ENCODE results near the gene STT3A. TPM values are rescaled to one million over a fixed set of nuclear protein-coding genes. Genes with fewer than 3 reads are reported as not detected.

STT3A gene
- polyA plus RNA-seq, 1 donor from 2014 or later: 54.3 TPM

- TF ChIP-seq TAF1 (IDR thresholded peaks at IDR 0.05; ENCODE audit: low read depth): no peak
- TF ChIP-seq, protein P1, sequence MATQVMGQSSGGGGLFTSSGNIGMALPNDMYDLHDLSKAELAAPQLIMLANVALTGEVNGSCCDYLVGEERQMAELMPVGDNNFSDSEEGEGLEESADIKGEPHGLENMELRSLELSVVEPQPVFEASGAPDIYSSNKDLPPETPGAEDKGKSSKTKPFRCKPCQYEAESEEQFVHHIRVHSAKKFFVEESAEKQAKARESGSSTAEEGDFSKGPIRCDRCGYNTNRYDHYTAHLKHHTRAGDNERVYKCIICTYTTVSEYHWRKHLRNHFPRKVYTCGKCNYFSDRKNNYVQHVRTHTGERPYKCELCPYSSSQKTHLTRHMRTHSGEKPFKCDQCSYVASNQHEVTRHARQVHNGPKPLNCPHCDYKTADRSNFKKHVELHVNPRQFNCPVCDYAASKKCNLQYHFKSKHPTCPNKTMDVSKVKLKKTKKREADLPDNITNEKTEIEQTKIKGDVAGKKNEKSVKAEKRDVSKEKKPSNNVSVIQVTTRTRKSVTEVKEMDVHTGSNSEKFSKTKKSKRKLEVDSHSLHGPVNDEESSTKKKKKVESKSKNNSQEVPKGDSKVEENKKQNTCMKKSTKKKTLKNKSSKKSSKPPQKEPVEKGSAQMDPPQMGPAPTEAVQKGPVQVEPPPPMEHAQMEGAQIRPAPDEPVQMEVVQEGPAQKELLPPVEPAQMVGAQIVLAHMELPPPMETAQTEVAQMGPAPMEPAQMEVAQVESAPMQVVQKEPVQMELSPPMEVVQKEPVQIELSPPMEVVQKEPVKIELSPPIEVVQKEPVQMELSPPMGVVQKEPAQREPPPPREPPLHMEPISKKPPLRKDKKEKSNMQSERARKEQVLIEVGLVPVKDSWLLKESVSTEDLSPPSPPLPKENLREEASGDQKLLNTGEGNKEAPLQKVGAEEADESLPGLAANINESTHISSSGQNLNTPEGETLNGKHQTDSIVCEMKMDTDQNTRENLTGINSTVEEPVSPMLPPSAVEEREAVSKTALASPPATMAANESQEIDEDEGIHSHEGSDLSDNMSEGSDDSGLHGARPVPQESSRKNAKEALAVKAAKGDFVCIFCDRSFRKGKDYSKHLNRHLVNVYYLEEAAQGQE (IDR thresholded peaks at IDR 0.05; ENCODE audit: borderline replicate concordance): no peak
- no peak for TF ChIP-seq POLR2AphosphoS5 (IDR thresholded peaks at IDR 0.05)
- no peak for TF ChIP-seq SMC3 (conservative IDR thresholded peaks at IDR 0.05; ENCODE audit: poor library complexity)
- no peak for TF ChIP-seq EP300 (conservative IDR thresholded peaks at IDR 0.05; ENCODE audit: poor library complexity, severe bottlenecking)
- TF ChIP-seq CTCF (IDR thresholded peaks at IDR 0.05; ENCODE audit: poor library complexity, severe bottlenecking): no peak
- TF ChIP-seq EZH2 (IDR thresholded peaks at IDR 0.05; ENCODE audit: borderline replicate concordance, insufficient read depth, low read length, poor library complexity, severe bottlenecking): no peak
- no peak for TF ChIP-seq MXI1 (conservative IDR thresholded peaks at IDR 0.05; ENCODE audit: poor library complexity, severe bottlenecking)
- TF ChIP-seq RAD21 (conservative IDR thresholded peaks at IDR 0.05): no peak
Observed at GRCh38 chr11:125605417-125605816, 12.8 kb downstream of the STT3A start.

GRCh38 chr11:125609545-125609944 is 16.9 kb downstream of the STT3A start:
- Histone ChIP-seq H3K4me3 (ENCODE audit: low read length) (no peak overlapping the region), H3K27me3 (ENCODE audit: insufficient read depth, low read depth, low read length) (no peaks in the 10 kb centered on the region), H3K36me3 (ENCODE audit: insufficient read depth, low read length) (peaks cover 12% of the 10 kb centered on the region), H3K9me3 (ENCODE audit: low read length) (no peaks in the 10 kb centered on the region), H3K9ac (ENCODE audit: low read length) (no peak overlapping the region), H3K27ac (ENCODE audit: low read length) (no peak overlapping the region), H3F3A (ENCODE audit: insufficient read depth, low read length, poor library complexity, severe bottlenecking) (no peaks in the 10 kb centered on the region), H3K4me2 (ENCODE audit: low read length) (no peak overlapping the region), H4K20me1 (ENCODE audit: insufficient read depth) (no peaks in the 10 kb centered on the region), H3K9me2 (ENCODE audit: insufficient read depth, low read length) (no peaks in the 10 kb centered on the region), H3K79me2 (replicated peaks; ENCODE audit: insufficient read depth, low read length) (no peaks in the 10 kb centered on the region), H2AFZ (ENCODE audit: low read depth, low read length) (no peak overlapping the region)
- TF ChIP-seq CTCF (IDR thresholded peaks at IDR 0.05; ENCODE audit: poor library complexity, severe bottlenecking): no peak
- TF ChIP-seq TAF1 (IDR thresholded peaks at IDR 0.05; ENCODE audit: low read depth): no peak
- no peak for TF ChIP-seq EP300 (conservative IDR thresholded peaks at IDR 0.05; ENCODE audit: poor library complexity, severe bottlenecking)
- TF ChIP-seq EZH2 (IDR thresholded peaks at IDR 0.05; ENCODE audit: borderline replicate concordance, insufficient read depth, low read length, poor library complexity, severe bottlenecking): no peak
- TF ChIP-seq RAD21 (conservative IDR thresholded peaks at IDR 0.05): no peak
- TF ChIP-seq, protein P1 (IDR thresholded peaks at IDR 0.05; ENCODE audit: borderline replicate concordance): no peak
- no peak for TF ChIP-seq MXI1 (conservative IDR thresholded peaks at IDR 0.05; ENCODE audit: poor library complexity, severe bottlenecking)
- TF ChIP-seq POLR2AphosphoS5 (IDR thresholded peaks at IDR 0.05): no peak
- no peak for TF ChIP-seq SMC3 (conservative IDR thresholded peaks at IDR 0.05; ENCODE audit: poor library complexity)

More at GRCh38 chr11:125605417-125605816, 12.8 kb downstream of the STT3A start:
- H3F3A ChIP-seq (ENCODE audit: insufficient read depth, low read length, poor library complexity, severe bottlenecking): no peaks in the 10 kb centered on the region
- no peaks in the 10 kb centered on the region for H3K79me2 ChIP-seq (replicated peaks; ENCODE audit: insufficient read depth, low read length)
- H2AFZ ChIP-seq (ENCODE audit: low read depth, low read length): no peak overlapping the region
- no peaks in the 10 kb centered on the region for H4K20me1 ChIP-seq (ENCODE audit: insufficient read depth)
- no peak overlapping the region for H3K9ac ChIP-seq (ENCODE audit: low read length)
- no peaks in the 10 kb centered on the region for H3K9me2 ChIP-seq (ENCODE audit: insufficient read depth, low read length)
- H3K36me3 ChIP-seq (ENCODE audit: insufficient read depth, low read length): peaks cover 21% of the 10 kb centered on the region
- no peaks in the 10 kb centered on the region for H3K9me3 ChIP-seq (ENCODE audit: low read length)
- no peak overlapping the region for H3K4me2 ChIP-seq (ENCODE audit: low read length)
- H3K27ac ChIP-seq (ENCODE audit: low read length): no peak overlapping the region
- no peaks in the 10 kb centered on the region for H3K27me3 ChIP-seq (ENCODE audit: insufficient read depth, low read depth, low read length)
- no peak overlapping the region for H3K4me3 ChIP-seq (ENCODE audit: low read length)
